Thyroid gland (tissue), 4 donors: Measurements from ENCODE around the gene MAF.

ENCODE experiments used
- POLR2A ChIP-seq, 2 donors: fragments of 450-650 bp; IDR thresholded peaks; one replicate each; pipeline ENCODE4 v1.6.1; 2017; ENCODE audit warnings: antibody characterized with exemption in 2 of 2, mild to moderate bottlenecking in 2 of 2, moderate library complexity in 1 of 2
- TF ChIP-seq, protein P1 (sequence below), 6 experiments: fragments of 200-600 bp in 3 of 6; fragments of 450-650 bp in 3 of 6; sonication (generic) in 3 of 6; IDR thresholded peaks; one replicate each; pipeline ENCODE4 v1.5.1; 2016 to 2019; ENCODE audit warnings: antibody characterized with exemption in 6 of 6, mild to moderate bottlenecking in 2 of 6, inconsistent platforms in 1 of 6, moderate library complexity in 1 of 6

DNA sequence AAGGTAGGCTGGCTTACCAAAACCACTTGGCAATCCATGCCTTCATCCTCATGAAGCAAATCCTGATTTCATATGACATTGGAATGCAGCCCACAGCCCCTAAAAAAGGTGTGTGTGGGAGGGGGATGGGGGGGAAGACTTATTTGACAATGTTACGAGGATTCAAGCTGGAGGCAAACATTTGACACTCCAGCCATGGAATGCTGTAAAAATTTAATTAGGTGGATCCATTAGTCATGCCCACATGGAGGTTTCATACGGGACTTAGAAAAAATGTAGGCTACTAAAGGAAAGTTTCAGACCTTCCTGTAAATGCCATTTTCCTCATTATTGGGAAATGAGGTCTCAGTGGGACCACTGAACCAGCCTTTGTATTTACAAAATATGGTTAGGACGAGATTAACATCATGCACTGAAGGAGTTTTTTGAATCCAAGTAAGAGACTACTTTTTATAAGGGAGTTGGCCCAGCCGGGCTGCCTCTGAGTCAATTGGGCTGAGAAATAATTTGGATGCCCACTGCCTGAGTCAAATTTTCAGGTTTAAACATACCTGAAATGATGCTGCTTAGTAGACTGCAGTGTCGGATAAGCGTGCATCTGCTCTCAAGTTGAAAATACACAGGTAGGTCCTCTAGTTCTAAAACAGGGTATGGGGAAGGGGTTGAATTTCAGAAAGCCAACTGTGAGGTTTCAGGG lies 44.6 kb upstream of the MAF start:
- TF ChIP-seq, protein P1, sequence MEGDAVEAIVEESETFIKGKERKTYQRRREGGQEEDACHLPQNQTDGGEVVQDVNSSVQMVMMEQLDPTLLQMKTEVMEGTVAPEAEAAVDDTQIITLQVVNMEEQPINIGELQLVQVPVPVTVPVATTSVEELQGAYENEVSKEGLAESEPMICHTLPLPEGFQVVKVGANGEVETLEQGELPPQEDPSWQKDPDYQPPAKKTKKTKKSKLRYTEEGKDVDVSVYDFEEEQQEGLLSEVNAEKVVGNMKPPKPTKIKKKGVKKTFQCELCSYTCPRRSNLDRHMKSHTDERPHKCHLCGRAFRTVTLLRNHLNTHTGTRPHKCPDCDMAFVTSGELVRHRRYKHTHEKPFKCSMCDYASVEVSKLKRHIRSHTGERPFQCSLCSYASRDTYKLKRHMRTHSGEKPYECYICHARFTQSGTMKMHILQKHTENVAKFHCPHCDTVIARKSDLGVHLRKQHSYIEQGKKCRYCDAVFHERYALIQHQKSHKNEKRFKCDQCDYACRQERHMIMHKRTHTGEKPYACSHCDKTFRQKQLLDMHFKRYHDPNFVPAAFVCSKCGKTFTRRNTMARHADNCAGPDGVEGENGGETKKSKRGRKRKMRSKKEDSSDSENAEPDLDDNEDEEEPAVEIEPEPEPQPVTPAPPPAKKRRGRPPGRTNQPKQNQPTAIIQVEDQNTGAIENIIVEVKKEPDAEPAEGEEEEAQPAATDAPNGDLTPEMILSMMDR (IDR thresholded peaks at IDR 0.05): no peak
- no peak for TF ChIP-seq POLR2A (IDR thresholded peaks at IDR 0.05)
